HL-60/S4 (cell line): ENCODE results near the gene MFRP.

Experiments
- in situ Hi-C: fragments of 300-500 bp; cut with MboI; formaldehyde crosslinking; loops from 2 replicates; pipeline ENCODE4 v1.14.3; 2022; ENCODE audit warnings: low sequenced_read_pairs

The MFRP gene

GRCh38 chr11:119373059-119373920 is 26.8 kb upstream of the MFRP start:
- in situ Hi-C loops, result no loop called here

- in situ Hi-C loops, result no loop called here
Observed at GRCh38 chr11:119372260-119373058, 26.0 kb upstream of the MFRP start.

- in situ Hi-C loops, result no loop called here
Observed at GRCh38 chr11:119371778-119372182, 25.3 kb upstream of the MFRP start.

- in situ Hi-C loops, result no loop called here
Observed at GRCh38 chr11:119371067-119371601, 24.6 kb upstream of the MFRP start.

- in situ Hi-C loops, result no loop called here
Observed at GRCh38 chr11:119370486-119371046, 24.1 kb upstream of the MFRP start.

- in situ Hi-C loops, result no loop called here
Observed at GRCh38 chr11:119369132-119369925, 22.8 kb upstream of the MFRP start.

- in situ Hi-C loops, result no loop called here
Observed at GRCh38 chr11:119368121-119369034, 21.9 kb upstream of the MFRP start.

- in situ Hi-C loops, result no loop called here
Observed at GRCh38 chr11:119367661-119368120, 21.2 kb upstream of the MFRP start.

GRCh38 chr11:119366690-119367620 is 20.4 kb upstream of the MFRP start:
- in situ Hi-C loops, result no loop called here

- in situ Hi-C loops, result no loop called here
Observed at GRCh38 chr11:119365071-119365591, 18.6 kb upstream of the MFRP start.

GRCh38 chr11:119363851-119364590 is 17.5 kb upstream of the MFRP start:
- in situ Hi-C loops, result no loop called here

GRCh38 chr11:119363081-119363850 is 16.8 kb upstream of the MFRP start:
- in situ Hi-C loops, result no loop called here

GRCh38 chr11:119362741-119363080 is 16.2 kb upstream of the MFRP start:
- in situ Hi-C loops, result no loop called here

GRCh38 chr11:119361941-119362725 is 15.6 kb upstream of the MFRP start:
- in situ Hi-C loops, result no loop called here

GRCh38 chr11:119361056-119361787 is 14.7 kb upstream of the MFRP start:
- in situ Hi-C loops, result no loop called here
